GM08714 (cell line): ENCODE measurements around the gene GIT1.

Experiments
- H3K4me3 ChIP-seq: fragments of 200-500 bp; sonication (Bioruptor generic); 2 replicates; pipeline ENCODE4 v1.5.1; 2014; ENCODE audit warnings: mild to moderate bottlenecking, low read length, inconsistent platforms
- ZNF274 ChIP-seq: IDR thresholded peaks from 2 replicates; pipeline ENCODE4 v1.6.1; 2012; ENCODE audit warnings: mild to moderate bottlenecking, low read depth, low read length

The GIT1 gene, protein sequence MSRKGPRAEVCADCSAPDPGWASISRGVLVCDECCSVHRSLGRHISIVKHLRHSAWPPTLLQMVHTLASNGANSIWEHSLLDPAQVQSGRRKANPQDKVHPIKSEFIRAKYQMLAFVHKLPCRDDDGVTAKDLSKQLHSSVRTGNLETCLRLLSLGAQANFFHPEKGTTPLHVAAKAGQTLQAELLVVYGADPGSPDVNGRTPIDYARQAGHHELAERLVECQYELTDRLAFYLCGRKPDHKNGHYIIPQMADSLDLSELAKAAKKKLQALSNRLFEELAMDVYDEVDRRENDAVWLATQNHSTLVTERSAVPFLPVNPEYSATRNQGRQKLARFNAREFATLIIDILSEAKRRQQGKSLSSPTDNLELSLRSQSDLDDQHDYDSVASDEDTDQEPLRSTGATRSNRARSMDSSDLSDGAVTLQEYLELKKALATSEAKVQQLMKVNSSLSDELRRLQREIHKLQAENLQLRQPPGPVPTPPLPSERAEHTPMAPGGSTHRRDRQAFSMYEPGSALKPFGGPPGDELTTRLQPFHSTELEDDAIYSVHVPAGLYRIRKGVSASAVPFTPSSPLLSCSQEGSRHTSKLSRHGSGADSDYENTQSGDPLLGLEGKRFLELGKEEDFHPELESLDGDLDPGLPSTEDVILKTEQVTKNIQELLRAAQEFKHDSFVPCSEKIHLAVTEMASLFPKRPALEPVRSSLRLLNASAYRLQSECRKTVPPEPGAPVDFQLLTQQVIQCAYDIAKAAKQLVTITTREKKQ

DNA sequence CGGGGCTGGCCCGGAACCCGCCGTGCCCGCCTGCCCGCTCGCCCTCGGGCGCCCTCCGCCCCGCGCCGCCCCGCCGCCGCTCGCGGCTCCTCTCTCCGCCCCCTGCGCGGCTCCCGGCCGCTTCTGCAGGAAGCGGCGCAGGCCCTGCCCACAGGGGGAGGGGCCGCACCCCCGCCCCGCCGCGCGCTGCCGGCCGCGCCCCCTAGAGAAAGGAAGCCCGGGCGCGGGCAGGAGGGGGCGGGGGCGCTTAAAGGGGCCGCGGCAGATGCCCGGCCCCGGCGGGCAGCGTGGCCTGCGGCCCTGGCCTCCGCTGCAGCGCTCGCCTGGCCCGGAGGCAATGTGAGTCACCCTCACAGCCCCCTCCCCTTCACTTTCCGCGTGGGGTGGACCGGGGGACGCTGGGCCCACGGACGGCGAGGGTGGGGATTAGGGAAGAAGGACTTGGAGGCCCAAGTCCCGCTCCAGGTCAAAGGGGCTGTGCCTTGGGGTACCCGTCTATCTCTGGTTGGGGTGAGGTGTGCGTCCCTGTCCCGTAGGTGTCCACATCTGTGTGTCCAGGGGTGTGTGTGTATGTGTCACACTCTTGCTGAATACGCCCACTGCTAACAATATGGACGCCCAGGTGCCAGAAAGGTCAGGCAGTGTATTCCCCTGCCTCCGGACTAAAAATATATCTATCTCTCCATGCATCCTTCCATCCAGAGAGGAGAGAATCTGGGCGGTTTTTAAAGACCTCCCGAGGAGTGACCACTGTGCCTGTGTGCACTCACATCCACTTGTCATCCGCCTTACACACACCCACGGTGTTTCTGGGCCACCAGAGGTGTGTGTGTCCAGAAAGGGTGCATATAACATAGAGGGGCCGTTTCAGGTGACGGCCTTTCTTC, at the start of gene GIT1:
Gene GIT1 (minus strand): TSS at position 125 of the 887 bp plus-strand sequence. CDS start 270 bp downstream, outside the sequence.
- no peak for TF ChIP-seq ZNF274
- peak within 1 kb of the TSS; percentile 61 for H3K4me3 ChIP-seq

DNA sequence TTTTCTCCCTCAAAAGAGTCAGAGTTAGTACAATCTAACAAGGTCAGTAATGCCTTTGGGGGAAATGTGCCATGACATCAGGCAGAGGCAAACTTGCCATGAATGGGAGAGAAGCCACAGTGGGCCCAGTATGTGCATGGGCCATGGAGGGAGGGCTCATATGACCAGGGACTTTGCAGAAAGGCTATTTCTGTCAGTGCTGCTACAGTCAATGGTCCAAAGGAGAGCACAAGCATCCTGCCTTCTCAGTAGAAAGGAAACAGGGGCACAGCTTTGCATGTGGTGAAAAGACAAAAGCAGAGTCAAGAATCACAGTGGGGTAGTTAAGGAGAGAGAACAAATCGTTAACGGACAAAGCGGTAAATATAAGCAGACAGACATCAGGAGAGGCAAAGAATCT, 44.4 kb upstream of the GIT1 start:
- TF ChIP-seq ZNF274: no peak
- no peak overlapping the region for H3K4me3 ChIP-seq

DNA sequence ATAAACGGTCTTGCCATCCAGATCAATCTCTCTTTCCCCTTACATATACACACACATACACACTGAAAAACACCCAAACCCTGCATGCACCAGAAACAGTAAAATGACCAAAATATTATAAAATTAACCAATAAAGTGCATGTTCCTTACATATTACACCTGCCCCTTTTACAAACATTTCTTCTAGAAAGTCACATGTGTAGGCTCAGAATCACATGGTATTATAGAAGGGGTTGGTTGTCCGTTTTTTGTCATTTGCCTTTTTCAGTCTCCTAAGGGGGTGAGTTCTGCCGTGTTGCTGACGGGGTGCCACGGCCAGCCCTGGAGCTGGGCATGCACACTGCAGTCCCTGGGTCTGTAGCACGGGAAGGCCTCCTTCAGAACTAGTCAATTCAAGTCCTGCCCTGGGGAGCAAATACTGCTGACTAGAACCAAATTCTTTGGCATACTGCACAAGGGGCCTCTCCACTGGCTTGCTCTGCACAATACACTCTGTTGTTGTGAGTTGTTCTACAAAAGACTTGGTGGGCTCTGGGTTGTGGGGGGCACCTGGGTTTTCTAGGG, 41.3 kb upstream of the GIT1 start:
- no peak overlapping the region for H3K4me3 ChIP-seq
- TF ChIP-seq ZNF274: no peak

DNA sequence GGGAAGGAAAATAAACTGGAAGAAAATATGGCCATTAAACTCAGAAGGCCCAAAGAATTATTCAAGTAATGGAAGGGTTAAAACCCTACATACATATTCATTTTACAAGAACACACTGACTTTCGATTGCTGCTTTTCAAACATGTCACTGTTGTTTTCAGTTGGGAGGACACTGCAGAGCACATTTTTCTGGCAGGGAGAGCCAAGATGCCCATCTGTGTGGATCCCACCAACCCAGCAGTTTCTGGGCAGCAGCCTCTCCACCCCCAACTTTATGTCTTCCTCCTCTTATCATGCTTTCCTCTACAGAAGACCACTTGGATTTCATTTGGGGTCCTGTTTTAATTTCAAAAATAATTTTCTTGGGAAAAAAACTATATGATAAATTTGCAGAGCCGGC, 40.4 kb upstream of the GIT1 start:
- TF ChIP-seq ZNF274: no peak
- no peak overlapping the region for H3K4me3 ChIP-seq

DNA sequence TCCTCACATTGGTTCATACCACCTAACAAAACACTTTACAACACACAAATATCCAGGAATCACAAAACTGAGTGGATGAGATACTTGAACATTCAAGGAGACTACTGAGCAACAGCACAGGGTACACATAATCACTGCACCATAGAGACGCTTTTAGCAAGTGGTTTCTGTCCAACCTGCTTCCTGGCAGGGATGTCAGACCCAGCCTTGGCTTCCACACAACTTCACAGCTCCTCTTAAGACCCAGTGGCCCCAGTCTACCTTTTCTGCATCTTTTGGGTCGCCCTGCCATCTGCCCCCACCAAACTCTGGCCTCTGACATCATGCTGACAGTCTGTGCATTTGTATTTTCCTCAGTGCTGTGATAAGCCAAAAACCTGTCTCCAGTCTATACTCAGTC, 39.2 kb upstream of the GIT1 start:
- no peak for TF ChIP-seq ZNF274
- H3K4me3 ChIP-seq: no peak overlapping the region

GRCh38 chr17:29627951-29628350, 38.5 kb upstream of the GIT1 start:
- TF ChIP-seq ZNF274: no peak
- no peak overlapping the region for H3K4me3 ChIP-seq

GRCh38 chr17:29625037-29625750, 35.7 kb upstream of the GIT1 start:
- no peak overlapping the region for H3K4me3 ChIP-seq
- no peak for TF ChIP-seq ZNF274

DNA sequence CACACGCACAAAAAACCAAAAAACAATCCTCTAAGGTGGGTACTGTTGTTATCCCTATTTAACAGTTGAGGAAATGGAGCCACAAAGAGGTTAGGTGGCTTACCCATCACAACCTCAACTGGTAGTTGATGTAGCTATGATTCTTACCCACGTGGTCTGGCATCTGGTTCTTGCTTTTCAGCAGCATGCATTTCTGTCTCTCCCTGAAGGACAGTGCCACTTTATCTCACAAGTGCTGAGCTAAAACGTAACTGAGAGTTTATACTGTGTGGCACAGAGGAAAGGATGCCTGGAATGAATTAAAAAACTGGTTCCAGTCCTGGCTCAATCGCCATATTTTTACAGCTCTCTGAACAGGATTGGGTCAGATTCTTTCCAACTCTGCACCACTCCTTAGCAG, 35.1 kb upstream of the GIT1 start:
- no peak overlapping the region for H3K4me3 ChIP-seq
- no peak for TF ChIP-seq ZNF274

GRCh38 chr17:29623283-29623647, 33.8 kb upstream of the GIT1 start:
- no peak for TF ChIP-seq ZNF274
- H3K4me3 ChIP-seq: peak overlapping the region; percentile 57; the same call in 1 of the 2 replicates

DNA sequence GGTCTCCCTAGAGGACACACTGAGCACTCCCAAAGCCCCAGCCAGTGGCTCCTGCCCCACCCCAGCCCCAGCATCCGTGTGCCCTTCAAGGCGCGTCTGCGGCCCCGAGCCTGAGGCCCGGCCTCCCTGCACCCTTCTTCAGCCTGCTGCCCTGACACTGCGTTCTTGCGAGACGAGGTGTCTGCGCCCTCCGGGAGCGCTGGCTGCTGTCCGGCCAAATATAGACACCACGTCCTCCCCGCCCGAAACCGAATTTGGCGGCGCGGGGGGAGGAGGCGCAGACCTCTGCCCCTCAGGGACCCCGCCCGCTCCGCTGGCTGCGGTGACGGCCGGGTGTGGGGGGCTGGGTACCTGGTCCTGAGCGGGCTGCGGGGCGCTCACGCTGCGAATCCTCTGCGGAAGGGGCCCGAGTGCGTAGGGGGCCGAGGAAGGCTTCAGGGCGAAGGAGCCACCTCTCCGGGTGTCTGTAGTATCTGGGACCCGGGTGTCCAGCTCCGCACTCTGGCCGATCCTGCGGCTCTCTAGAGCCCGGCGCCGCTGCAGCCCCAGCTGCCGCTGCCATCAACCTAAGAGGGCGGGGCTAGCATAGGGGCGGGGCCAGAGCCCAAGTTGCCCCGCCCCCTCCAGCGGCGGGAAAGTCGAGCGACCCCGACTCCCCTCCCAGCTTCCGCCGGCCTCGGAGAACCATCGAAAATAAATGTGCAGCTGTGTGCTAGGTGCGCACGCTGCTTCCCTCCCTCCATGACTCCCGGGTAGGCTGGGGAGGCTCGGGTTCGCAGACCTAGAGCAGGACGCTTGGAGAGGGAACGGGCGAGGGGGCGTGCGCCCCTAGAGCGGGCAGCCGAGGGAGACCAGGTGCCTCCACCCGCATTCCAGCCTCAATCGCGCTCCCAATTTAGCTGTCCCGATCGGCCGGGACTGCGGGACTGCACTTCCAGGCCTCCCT, 33.2 kb upstream of the GIT1 start, which contains the start of gene CORO6:
Gene CORO6 (minus strand): TSS at position 576 of the 946 bp plus-strand sequence. CDS start 1,491 bp downstream, outside the sequence.
- no peak for TF ChIP-seq ZNF274
- H3K4me3 ChIP-seq: peak within 1 kb of the TSS; percentile 57; the same call in 1 of the 2 replicates

- TF ChIP-seq ZNF274: no peak
- H3K4me3 ChIP-seq: peak overlapping the region; percentile 57; the same call in 1 of the 2 replicates
Observed at GRCh38 chr17:29621751-29622194, 32.3 kb upstream of the GIT1 start.

DNA sequence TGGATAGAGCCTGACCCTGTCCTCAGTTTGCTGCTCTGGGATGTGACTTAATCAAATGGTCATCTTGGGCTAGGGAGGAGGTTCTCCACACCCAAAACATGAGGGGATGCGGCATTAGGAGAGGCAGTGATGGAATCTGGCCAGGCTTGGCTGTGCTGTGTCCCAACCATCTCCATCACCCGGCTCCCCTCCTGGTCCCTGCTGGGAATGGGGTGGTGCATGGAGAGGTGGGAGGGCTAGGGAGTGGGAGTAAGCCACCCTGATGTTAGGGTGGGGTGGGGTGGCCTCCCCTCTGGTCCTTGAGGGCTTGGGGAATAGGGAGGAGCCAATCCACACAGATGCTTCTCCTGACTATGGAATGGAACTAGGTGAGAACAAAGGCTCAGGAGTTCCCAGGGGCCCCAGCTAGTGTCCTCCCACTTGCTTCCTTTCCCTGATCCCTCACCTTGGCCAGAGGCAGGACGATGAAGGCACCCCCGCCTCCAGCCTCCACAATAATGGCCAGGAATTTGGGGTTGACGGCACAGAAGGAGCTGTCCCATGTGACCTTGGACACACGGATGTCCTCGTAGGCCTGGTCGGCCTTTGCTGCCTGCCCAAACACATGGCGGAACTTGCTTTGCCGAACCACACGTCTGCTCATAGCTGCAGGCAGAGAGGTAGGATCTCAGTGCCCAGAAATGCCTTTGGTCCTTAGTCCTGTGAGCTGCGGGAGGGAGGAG, 31.5 kb upstream of the GIT1 start:
- TF ChIP-seq ZNF274: no peak
- no peak overlapping the region for H3K4me3 ChIP-seq
